PC-3 (cell line): Measurements from ENCODE around the gene MBNL1. TPM values are rescaled to one million over a fixed set of nuclear protein-coding genes. Genes with fewer than 3 reads are reported as not detected.

Experiments used
- ATAC-seq: fragments of 200-7000 bp; cut with Tn5 transposase; 2 replicates; pipeline ENCODE4 v1.9.1; 2020; ENCODE audit warnings: mild to moderate bottlenecking, moderate library complexity
- BruUV-seq: library from RNA; stranded (reverse); fragments of 400-500 nt; replicated peaks from 2 replicates; lab custom pipeline; 2021; lab: Mats Ljungman, UMichigan
- CTCF ChIA-PET: fragments of 300-600 bp; sonication (Branson Sonifier 250); formaldehyde crosslinking; loops from one replicate; lab custom pipeline; 2022; ENCODE audit warnings: antibody characterized with exemption; lab: Charles Lee
- POLR2A ChIA-PET: fragments of 300-600 bp; sonication (Branson Sonifier 250); formaldehyde crosslinking; loops from one replicate; lab custom pipeline; 2022; ENCODE audit warnings: antibody characterized with exemption; ENCODE audit not compliant: unreplicated experiment; lab: Charles Lee
- DNase-seq: peaks from one replicate; pipeline ENCODE4 v3.0.0-alpha.2; 2015
- H2AFZ ChIP-seq: fragments of 300-600 bp; sonication (generic); 2 replicates; pipeline ENCODE4 v1.6.0; 2016; ENCODE audit warnings: antibody characterized with exemption, low read length
- H3F3A ChIP-seq: fragments of 300-600 bp; sonication (generic); one replicate; pipeline ENCODE4 v1.6.0; 2017; ENCODE audit warnings: antibody characterized with exemption, low read length, control low read depth, mild to moderate bottlenecking; ENCODE audit not compliant: unreplicated experiment
- H3K27ac ChIP-seq: fragments of 300-600 bp; sonication (generic); 2 replicates; pipeline ENCODE4 v1.5.1; 2016; ENCODE audit warnings: mild to moderate bottlenecking, low read length
- H3K27me3 ChIP-seq: fragments of 300-600 bp; sonication (generic); 2 replicates; pipeline ENCODE4 v1.6.1; 2016; ENCODE audit warnings: low read length, mixed read lengths
- H3K36me3 ChIP-seq: fragments of 300-600 bp; sonication (generic); 2 replicates; pipeline ENCODE4 v1.6.1; 2016; ENCODE audit warnings: low read depth, mixed run types, low read length, mixed read lengths
- H3K4me1 ChIP-seq: fragments of 300-600 bp; sonication (generic); 2 replicates; pipeline ENCODE4 v1.5.1; 2016; ENCODE audit warnings: low read length; ENCODE audit not compliant: insufficient read depth
- H3K4me2 ChIP-seq: fragments of 300-600 bp; sonication (generic); 2 replicates; pipeline ENCODE4 v1.6.0; 2016; ENCODE audit warnings: low read length
- H3K4me3 ChIP-seq: fragments of 300-600 bp; sonication (generic); 2 replicates; pipeline ENCODE4 v1.5.1; 2016; ENCODE audit warnings: mild to moderate bottlenecking, low read length, mixed read lengths
- H3K79me2 ChIP-seq: fragments of 300-600 bp; sonication (generic); 2 replicates; pipeline ENCODE4 v1.6.1; 2017; ENCODE audit warnings: low read length, mixed read lengths
- H3K9ac ChIP-seq: fragments of 300-600 bp; sonication (generic); 2 replicates; pipeline ENCODE4 v1.6.0; 2016; ENCODE audit warnings: mild to moderate bottlenecking, low read length
- H3K9me2 ChIP-seq: fragments of 300-600 bp; sonication (generic); replicated peaks from 2 replicates; pipeline ENCODE4 v1.6.1; 2016; ENCODE audit warnings: mixed run types, low read length, mixed read lengths
- H3K9me3 ChIP-seq: fragments of 300-600 bp; sonication (generic); 2 replicates; pipeline ENCODE4 v1.6.1; 2016; ENCODE audit warnings: low read length, mixed read lengths
- H4K20me1 ChIP-seq: fragments of 300-600 bp; sonication (generic); 2 replicates; pipeline ENCODE4 v1.6.1; 2016; ENCODE audit warnings: low read length, mixed read lengths
- EZH2 ChIP-seq: fragments of 300-600 bp; sonication (generic); IDR thresholded peaks from one replicate; pipeline ENCODE4 v1.6.1; 2017; ENCODE audit warnings: antibody characterized with exemption, mild to moderate bottlenecking, low read length; ENCODE audit not compliant: unreplicated experiment
- EZH2phosphoT487 ChIP-seq: fragments of 300-600 bp; sonication (generic); IDR thresholded peaks from 2 replicates; pipeline ENCODE4 v1.6.1; 2018; ENCODE audit warnings: mild to moderate bottlenecking, antibody characterized with exemption, low read length, borderline replicate concordance
- intact Hi-C: fragments of 100-400 bp; cut with micrococcal nuclease; formaldehyde crosslinking; loops from 2 replicates; pipeline ENCODE4 v1.9.0; 2023
- total RNA-seq: library from RNA; depleted of rRNA; stranded (reverse); fragments of >200 nt; gene quantifications from 2 replicates; pipeline ENCODE4 v1.2.3, GENCODE V29; 2014
- TF ChIP-seq, protein P1 (sequence below): fragments of 300-600 bp; sonication (generic); conservative IDR thresholded peaks from 2 replicates; pipeline ENCODE4 v1.5.1; 2017; ENCODE audit warnings: antibody characterized with exemption, low read depth, mild to moderate bottlenecking, low read length

The MBNL1 gene
- total RNA-seq, 1 experiment from 2014 or later = 161 TPM

- no peaks in the 10 kb centered on the region for H3K27me3 ChIP-seq
- no peaks in the 10 kb centered on the region for H4K20me1 ChIP-seq
Measured at GRCh38 chr3:152379415-152380042, 110.8 kb downstream of the MBNL1 start.

GRCh38 chr3:152380043-152380442 lies 111.3 kb downstream of the MBNL1 start:
- DNase-seq = no peak
- Histone ChIP-seq H3K27ac (no peak overlapping the region), H3K9me2 (no peaks in the 10 kb centered on the region), H3K36me3 (peaks cover 5% of the 10 kb centered on the region; the same call in 1 of the 2 replicates), H2AFZ (no peak overlapping the region), H3K9ac (no peak overlapping the region), H3F3A (no peaks in the 10 kb centered on the region), H3K4me2 (no peak overlapping the region), H3K9me3 (no peaks in the 10 kb centered on the region), H3K27me3 (no peaks in the 10 kb centered on the region), H4K20me1 (no peaks in the 10 kb centered on the region), H3K4me3 (no peak overlapping the region), H3K79me2 (peaks cover 97% of the 10 kb centered on the region), H3K4me1 (peaks cover 15% of the 10 kb centered on the region)
- ChIA-PET CTCF (no interaction called here), POLR2A (no interaction called here)
- ATAC-seq = no peak
- no peak for TF ChIP-seq EZH2
- TF ChIP-seq, protein P1, sequence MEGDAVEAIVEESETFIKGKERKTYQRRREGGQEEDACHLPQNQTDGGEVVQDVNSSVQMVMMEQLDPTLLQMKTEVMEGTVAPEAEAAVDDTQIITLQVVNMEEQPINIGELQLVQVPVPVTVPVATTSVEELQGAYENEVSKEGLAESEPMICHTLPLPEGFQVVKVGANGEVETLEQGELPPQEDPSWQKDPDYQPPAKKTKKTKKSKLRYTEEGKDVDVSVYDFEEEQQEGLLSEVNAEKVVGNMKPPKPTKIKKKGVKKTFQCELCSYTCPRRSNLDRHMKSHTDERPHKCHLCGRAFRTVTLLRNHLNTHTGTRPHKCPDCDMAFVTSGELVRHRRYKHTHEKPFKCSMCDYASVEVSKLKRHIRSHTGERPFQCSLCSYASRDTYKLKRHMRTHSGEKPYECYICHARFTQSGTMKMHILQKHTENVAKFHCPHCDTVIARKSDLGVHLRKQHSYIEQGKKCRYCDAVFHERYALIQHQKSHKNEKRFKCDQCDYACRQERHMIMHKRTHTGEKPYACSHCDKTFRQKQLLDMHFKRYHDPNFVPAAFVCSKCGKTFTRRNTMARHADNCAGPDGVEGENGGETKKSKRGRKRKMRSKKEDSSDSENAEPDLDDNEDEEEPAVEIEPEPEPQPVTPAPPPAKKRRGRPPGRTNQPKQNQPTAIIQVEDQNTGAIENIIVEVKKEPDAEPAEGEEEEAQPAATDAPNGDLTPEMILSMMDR = no peak
- no peak for TF ChIP-seq EZH2phosphoT487
- no TSS peak for BruUV-seq
- intact Hi-C loops = no loop called here

More at GRCh38 chr3:152379415-152380042, 110.8 kb downstream of the MBNL1 start:
- Histone ChIP-seq H2AFZ (no peak overlapping the region), H3K27ac (no peak overlapping the region), H3K4me2 (no peak overlapping the region), H3F3A (no peaks in the 10 kb centered on the region), H3K9ac (no peak overlapping the region), H3K9me2 (no peaks in the 10 kb centered on the region), H3K9me3 (no peaks in the 10 kb centered on the region), H3K36me3 (peaks cover 5% of the 10 kb centered on the region; the same call in 1 of the 2 replicates), H3K4me1 (peaks cover 13% of the 10 kb centered on the region), H3K79me2 (peaks cover 97% of the 10 kb centered on the region), H3K4me3 (no peak overlapping the region)
- ATAC-seq = no peak
- BruUV-seq = no TSS peak
- TF ChIP-seq, protein P1 = no peak
- no peak for TF ChIP-seq EZH2
- TF ChIP-seq EZH2phosphoT487 = no peak
- ChIA-PET CTCF (no interaction called here), POLR2A (no interaction called here)
- intact Hi-C loops = no loop called here
- no peak for DNase-seq

DNA sequence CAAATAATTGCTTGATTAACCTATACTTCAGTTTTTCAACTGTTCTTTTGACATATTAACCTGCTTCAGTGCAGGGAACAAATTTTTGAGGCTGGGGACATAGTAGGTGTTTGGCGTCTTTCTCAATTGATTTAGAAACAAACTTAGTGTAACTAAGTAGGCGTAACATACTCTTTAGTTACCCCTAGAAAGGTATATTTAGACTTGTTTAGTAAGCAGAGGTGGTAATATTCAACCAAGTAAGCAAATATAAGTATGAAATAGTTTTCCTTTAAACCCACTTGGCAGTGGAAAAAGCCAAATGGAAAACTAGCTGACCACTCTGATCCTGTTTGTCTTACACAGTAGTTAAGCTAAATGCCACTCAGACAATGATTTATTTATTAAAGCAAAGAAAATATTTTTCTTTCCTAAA lies 113.2 kb downstream of the MBNL1 start:
- no peak for DNase-seq
- H3K9ac ChIP-seq = no peak overlapping the region
- no peak overlapping the region for H3K4me3 ChIP-seq
- ChIA-PET CTCF (no interaction called here), POLR2A (no interaction called here)
- H3K9me3 ChIP-seq = no peaks in the 10 kb centered on the region
- no peak overlapping the region for H2AFZ ChIP-seq
- intact Hi-C loops = no loop called here
- peaks cover 16% of the 10 kb centered on the region for H3K4me1 ChIP-seq
- peaks cover 97% of the 10 kb centered on the region for H3K79me2 ChIP-seq
- H3F3A ChIP-seq = no peaks in the 10 kb centered on the region
- no peak for ATAC-seq
- H3K9me2 ChIP-seq = no peaks in the 10 kb centered on the region
- BruUV-seq = no TSS peak
- H4K20me1 ChIP-seq = no peaks in the 10 kb centered on the region
- H3K36me3 ChIP-seq = peaks cover 5% of the 10 kb centered on the region; the same call in 1 of the 2 replicates
- TF ChIP-seq EZH2 (no peak), EZH2phosphoT487 (no peak)
- TF ChIP-seq, protein P1 = no peak
- H3K27ac ChIP-seq = no peak overlapping the region
- H3K27me3 ChIP-seq = no peaks in the 10 kb centered on the region
- no peak overlapping the region for H3K4me2 ChIP-seq
